ENCODE results near the gene AHCYL2. TPM values are rescaled to one million over a fixed set of nuclear protein-coding genes. Genes with fewer than 3 reads are reported as not detected.

AHCYL2 gene
- total and polyA plus RNA-seq, 7 donors = 4.4 to 39.2 (median 24.8) TPM

DNA sequence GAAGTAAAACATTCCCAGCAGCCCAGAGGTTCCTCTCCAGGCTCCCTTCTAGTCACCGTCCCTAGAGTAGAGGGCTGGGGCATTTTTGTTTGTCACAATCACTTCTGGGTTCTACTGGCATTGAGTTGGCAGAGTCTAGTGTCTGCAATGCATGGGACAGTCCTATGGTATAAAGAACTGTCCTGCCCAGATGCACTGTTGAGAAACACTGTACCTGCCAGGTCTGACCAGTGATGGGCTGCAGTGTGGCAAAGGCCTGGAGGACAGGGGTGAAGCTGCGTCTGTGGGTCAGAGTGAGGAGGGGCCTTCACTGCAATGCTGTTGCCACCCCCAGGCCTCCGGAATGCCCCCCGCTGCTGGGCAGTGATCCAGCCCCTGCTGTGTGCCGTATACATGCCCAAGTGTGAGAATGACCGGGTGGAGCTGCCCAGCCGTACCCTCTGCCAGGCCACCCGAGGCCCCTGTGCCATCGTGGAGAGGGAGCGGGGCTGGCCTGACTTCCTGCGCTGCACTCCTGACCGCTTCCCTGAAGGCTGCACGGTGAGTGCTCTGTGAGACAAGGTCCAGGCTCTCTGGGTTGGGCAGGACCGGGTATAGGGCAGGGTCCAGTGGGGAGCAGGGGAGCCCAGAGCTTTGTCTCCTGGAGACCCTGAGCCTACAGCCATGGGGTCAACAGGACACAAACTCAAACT, 21.6 kb upstream of the AHCYL2 start:
- no peaks in the 10 kb centered on the region for H3K9me3 ChIP-seq
- no peak overlapping the region for H3K27ac ChIP-seq
- intact Hi-C loops (cut with DNase I) = no loop called here
- H3K27me3 ChIP-seq (ENCODE audit: insufficient read depth in 3 of 3, low read length in 2 of 3) = no peaks in the 10 kb centered on the region
- H3K36me3 ChIP-seq (ENCODE audit: insufficient read depth in 1 of 2, low read depth in 1 of 2) = peaks cover 0 to 14% of the 10 kb centered on the region in 2 donors
- no peak overlapping the region for H3K4me3 ChIP-seq
- no peak for ATAC-seq
- H3K4me1 ChIP-seq = no peaks in the 10 kb centered on the region
- TF ChIP-seq, protein P1, sequence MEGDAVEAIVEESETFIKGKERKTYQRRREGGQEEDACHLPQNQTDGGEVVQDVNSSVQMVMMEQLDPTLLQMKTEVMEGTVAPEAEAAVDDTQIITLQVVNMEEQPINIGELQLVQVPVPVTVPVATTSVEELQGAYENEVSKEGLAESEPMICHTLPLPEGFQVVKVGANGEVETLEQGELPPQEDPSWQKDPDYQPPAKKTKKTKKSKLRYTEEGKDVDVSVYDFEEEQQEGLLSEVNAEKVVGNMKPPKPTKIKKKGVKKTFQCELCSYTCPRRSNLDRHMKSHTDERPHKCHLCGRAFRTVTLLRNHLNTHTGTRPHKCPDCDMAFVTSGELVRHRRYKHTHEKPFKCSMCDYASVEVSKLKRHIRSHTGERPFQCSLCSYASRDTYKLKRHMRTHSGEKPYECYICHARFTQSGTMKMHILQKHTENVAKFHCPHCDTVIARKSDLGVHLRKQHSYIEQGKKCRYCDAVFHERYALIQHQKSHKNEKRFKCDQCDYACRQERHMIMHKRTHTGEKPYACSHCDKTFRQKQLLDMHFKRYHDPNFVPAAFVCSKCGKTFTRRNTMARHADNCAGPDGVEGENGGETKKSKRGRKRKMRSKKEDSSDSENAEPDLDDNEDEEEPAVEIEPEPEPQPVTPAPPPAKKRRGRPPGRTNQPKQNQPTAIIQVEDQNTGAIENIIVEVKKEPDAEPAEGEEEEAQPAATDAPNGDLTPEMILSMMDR (IDR thresholded peaks at IDR 0.05) = no peak
- DNase-seq = no peak
- WGBS, 3 donors = 82 to 87% (median 85%) methylated on average over 14 of the region's 14 CpGs

DNA sequence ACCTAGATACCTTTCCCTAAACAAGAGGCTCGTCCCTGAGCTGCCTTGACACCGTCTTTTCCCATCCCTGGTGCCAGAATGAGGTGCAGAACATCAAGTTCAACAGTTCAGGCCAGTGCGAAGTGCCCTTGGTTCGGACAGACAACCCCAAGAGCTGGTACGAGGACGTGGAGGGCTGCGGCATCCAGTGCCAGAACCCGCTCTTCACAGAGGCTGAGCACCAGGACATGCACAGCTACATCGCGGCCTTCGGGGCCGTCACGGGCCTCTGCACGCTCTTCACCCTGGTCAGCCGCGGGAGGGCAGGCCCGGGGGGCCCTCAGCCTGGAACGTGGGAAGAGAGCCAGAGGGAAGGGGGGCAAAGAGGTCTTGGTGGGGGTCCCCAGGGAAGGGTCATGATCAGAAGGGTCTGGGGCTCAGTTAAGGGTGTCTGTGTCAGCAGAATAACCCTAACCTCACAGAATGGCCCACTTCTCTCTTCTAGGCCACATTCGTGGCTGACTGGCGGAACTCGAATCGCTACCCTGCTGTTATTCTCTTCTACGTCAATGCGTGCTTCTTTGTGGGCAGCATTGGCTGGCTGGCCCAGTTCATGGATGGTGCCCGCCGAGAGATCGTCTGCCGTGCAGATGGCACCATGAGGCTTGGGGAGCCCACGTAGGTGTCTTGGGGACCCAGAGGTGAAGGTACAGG, 19.6 kb upstream of the AHCYL2 start:
- DNase-seq = no peak
- Histone ChIP-seq H3K27ac (no peak overlapping the region), H3K4me1 (no peaks in the 10 kb centered on the region), H3K4me3 (no peak overlapping the region), H3K27me3 (ENCODE audit: insufficient read depth in 3 of 3, low read length in 2 of 3) (no peaks in the 10 kb centered on the region), H3K9me3 (no peaks in the 10 kb centered on the region), H3K36me3 (ENCODE audit: insufficient read depth in 1 of 2, low read depth in 1 of 2) (peaks cover 0 to 20% of the 10 kb centered on the region in 2 donors)
- WGBS, 3 donors = 89 to 91% (median 91%) methylated on average over 29 of the region's 29 CpGs
- ATAC-seq = no peak
- TF ChIP-seq, protein P1 (IDR thresholded peaks at IDR 0.05) = no peak
- intact Hi-C loops (cut with DNase I) = no loop called here

DNA sequence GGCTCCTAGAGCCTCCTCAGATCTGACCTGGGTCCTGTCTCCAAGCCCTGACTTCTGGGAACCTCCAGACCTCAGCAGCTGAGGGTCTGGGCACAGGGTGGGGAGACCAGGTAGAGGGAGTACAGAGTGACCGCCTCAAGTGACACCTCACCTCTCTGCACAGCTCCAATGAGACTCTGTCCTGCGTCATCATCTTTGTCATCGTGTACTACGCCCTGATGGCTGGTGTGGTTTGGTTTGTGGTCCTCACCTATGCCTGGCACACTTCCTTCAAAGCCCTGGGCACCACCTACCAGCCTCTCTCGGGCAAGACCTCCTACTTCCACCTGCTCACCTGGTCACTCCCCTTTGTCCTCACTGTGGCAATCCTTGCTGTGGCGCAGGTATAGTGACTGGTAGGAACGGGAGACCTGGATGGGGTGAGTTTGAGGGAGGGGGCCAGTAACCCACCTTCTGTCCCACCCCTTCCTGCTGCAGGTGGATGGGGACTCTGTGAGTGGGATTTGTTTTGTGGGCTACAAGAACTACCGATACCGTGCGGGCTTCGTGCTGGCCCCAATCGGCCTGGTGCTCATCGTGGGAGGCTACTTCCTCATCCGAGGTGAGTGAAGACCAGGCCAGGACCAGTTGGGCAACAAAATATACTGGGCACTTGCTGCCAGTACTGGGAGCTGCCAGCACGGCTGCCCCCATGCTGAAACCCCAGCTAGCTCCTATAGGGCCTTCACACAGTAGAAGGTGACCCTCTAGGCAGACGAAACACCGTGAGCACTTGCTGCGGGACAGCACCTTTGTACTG, 18.6 kb upstream of the AHCYL2 start:
- Histone ChIP-seq H3K27me3 (ENCODE audit: insufficient read depth in 3 of 3, low read length in 2 of 3) (no peaks in the 10 kb centered on the region), H3K4me3 (no peak overlapping the region), H3K36me3 (ENCODE audit: insufficient read depth in 1 of 2, low read depth in 1 of 2) (peaks cover 0 to 20% of the 10 kb centered on the region in 2 donors), H3K4me1 (no peaks in the 10 kb centered on the region), H3K27ac (no peak overlapping the region), H3K9me3 (no peaks in the 10 kb centered on the region)
- intact Hi-C loops (cut with DNase I) = no loop called here
- TF ChIP-seq, protein P1 (IDR thresholded peaks at IDR 0.05) = no peak
- DNase-seq (no peak), ATAC-seq (no peak)
- WGBS, 3 donors = 92 to 97% (median 93%) methylated on average over 18 of the region's 18 CpGs

DNA sequence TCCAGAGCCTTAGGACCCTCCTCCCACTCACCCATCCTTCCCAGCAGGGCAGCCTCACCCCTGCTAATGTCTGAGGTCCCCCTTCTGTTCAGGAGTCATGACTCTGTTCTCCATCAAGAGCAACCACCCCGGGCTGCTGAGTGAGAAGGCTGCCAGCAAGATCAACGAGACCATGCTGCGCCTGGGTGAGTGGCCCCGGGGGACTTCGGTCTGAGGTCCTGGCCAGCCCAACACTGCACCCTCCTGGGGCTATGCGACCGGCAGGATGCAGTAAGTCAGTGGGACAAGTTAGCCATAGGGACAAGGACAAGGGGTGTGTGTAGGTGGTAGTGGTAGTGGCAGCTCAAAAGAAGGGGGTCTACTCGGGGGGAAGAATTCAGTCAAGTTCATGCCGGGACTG, 16.2 kb upstream of the AHCYL2 start:
- peaks cover 0 to 34% of the 10 kb centered on the region in 2 donors for H3K36me3 ChIP-seq (ENCODE audit: insufficient read depth in 1 of 2, low read depth in 1 of 2)
- ATAC-seq = no peak
- H3K4me3 ChIP-seq = no peak overlapping the region
- intact Hi-C loops (cut with DNase I) = no loop called here
- no peak for DNase-seq
- no peaks in the 10 kb centered on the region for H3K27me3 ChIP-seq (ENCODE audit: insufficient read depth in 3 of 3, low read length in 2 of 3)
- TF ChIP-seq, protein P1 (IDR thresholded peaks at IDR 0.05) = no peak
- H3K9me3 ChIP-seq = no peaks in the 10 kb centered on the region
- H3K4me1 ChIP-seq = no peaks in the 10 kb centered on the region
- WGBS, 3 donors = 71 to 82% (median 72%) methylated on average over 9 of the region's 9 CpGs
- no peak overlapping the region for H3K27ac ChIP-seq
